ENCODE results near the gene PLA2G4B. TPM values are rescaled to one million over a fixed set of nuclear protein-coding genes. Genes with fewer than 3 reads are reported as not detected.

The PLA2G4B gene
- total and polyA plus RNA-seq, 9 of the 15 experiments (the other 6 are each of a cell fraction or from before 2014, with no cell fraction given), result 0.07 to 6.1 (median 2.8) TPM

GRCh38 chr15:41876689-41877088, 38.0 kb downstream of the PLA2G4B start:
- Histone ChIP-seq H3K79me2 (ENCODE audit: control insufficient read depth, insufficient read depth, low read length) (no peaks in the 10 kb centered on the region), H3K4me1 (replicated peaks in 1 of 2; ENCODE audit: control insufficient read depth in 2 of 2, insufficient read depth in 2 of 2, low read length in 2 of 2) (peaks cover 2 to 25% of the 10 kb centered on the region in 2 experiments; a peak in 3 of 5 replicates), H3K4me2 (ENCODE audit: insufficient read depth, low read length) (no peak overlapping the region), H3K27ac (ENCODE audit: extremely low read depth, low read depth, low read length) (no peak overlapping the region), H3K9ac (ENCODE audit: insufficient read depth in 1 of 2, low read depth in 2 of 2, low read length in 2 of 2) (no peak overlapping the region), H4K20me1 (replicated peaks; ENCODE audit: control insufficient read depth, insufficient read depth, low read length) (peaks cover 20% of the 10 kb centered on the region; the same call in 1 of the 2 replicates), H3K9me3 (replicated peaks; ENCODE audit: control insufficient read depth, insufficient read depth, low read depth, low read length) (no peaks in the 10 kb centered on the region), H3K27me3 (ENCODE audit: control insufficient read depth in 2 of 2, insufficient read depth in 2 of 2, low read length in 2 of 2) (peaks cover 52 to 97% of the 10 kb centered on the region in 2 experiments; a peak in 4 of 5 replicates), H2AFZ (ENCODE audit: low read depth, low read length) (no peak overlapping the region), H3K36me3 (ENCODE audit: control insufficient read depth, insufficient read depth, low read length) (no peaks in the 10 kb centered on the region), H3K9me1 (ENCODE audit: control insufficient read depth, insufficient read depth, low read length) (no peaks in the 10 kb centered on the region), H3K4me3 (no peak overlapping the region)
- TF ChIP-seq ZNF197 (CRISPR knock-in tag; IDR thresholded peaks at IDR 0.05; ENCODE audit: low read depth), result no peak
- no peak for TF ChIP-seq RNF219 (CRISPR knock-in tag; IDR thresholded peaks at IDR 0.05)
- TF ChIP-seq ZNF507 (tag; conservative IDR thresholded peaks at IDR 0.05), result no peak
- TF ChIP-seq RFX5 (IDR thresholded peaks at IDR 0.05; ENCODE audit: low read depth, low read length), result no peak
- TF ChIP-seq ZNF518B (CRISPR knock-in tag; IDR thresholded peaks at IDR 0.05), result no peak
- no peak for TF ChIP-seq HINFP (tag; conservative IDR thresholded peaks at IDR 0.05; ENCODE audit: low read depth)
- no peak for TF ChIP-seq NCOR1 (IDR thresholded peaks at IDR 0.05)
- TF ChIP-seq ZNF561 (CRISPR knock-in tag; conservative IDR thresholded peaks at IDR 0.05), result no peak
- no peak for TF ChIP-seq ZNF717 (CRISPR knock-in tag; IDR thresholded peaks at IDR 0.05)
- no peak for TF ChIP-seq SREBF2 (CRISPR knock-in tag; IDR thresholded peaks at IDR 0.05)
- TF ChIP-seq CTBP1 (IDR thresholded peaks at IDR 0.05; ENCODE audit: borderline replicate concordance), result no peak
- WGBS (ENCODE audit: insufficient coverage, low coverage, missing lambda C conversion rate), result 2% methylated on average over 12 of the region's 12 CpGs
- in situ Hi-C loops (cut with MboI) (no loop called here), intact Hi-C loops (cut with micrococcal nuclease) (no loop called here)
- ChIA-PET POLR2A (no interaction called here), CTCF (ENCODE audit: low intra/inter-chr PET ratio) (no interaction called here)
- ATAC-seq (no peak), FAIRE-seq (no peak), DNase-seq (ENCODE audit: extremely low read depth in 1 of 4, low spot score in 3 of 4) (no peak)
- BruUV-seq (replicated peaks), result no TSS peak

All from K562 (cell line).